Left lung (tissue), 10 donors: Measurements from ENCODE around the gene DECR2. TPM values are rescaled to one million over a fixed set of nuclear protein-coding genes. Genes with fewer than 3 reads are reported as not detected.

Experiments
- ATAC-seq: fragments of 200-7000 bp; cut with Tn5 transposase; one replicate; pipeline ENCODE4 v1.9.1; 2020; ENCODE audit warnings: moderate library complexity
- DNase-seq, 4 donors: peaks; one replicate each; pipeline ENCODE4 v3.0.0-alpha.2; 2013 to 2020
- H3K27ac ChIP-seq, 2 donors: fragments of 200-600 bp; sonication (generic) in 1 of 2; one replicate each; pipeline versions ENCODE4 v1.5.0 to v1.8.0; 2020 to 2021
- H3K27me3 ChIP-seq, 2 donors: fragments of 200-600 bp; sonication (generic) in 1 of 2; one replicate each; pipeline versions ENCODE4 v1.5.0 to v1.8.0; 2020 to 2021
- H3K36me3 ChIP-seq, 2 donors: fragments of 200-600 bp; sonication (generic) in 1 of 2; one replicate each; pipeline versions ENCODE4 v1.5.0 to v1.8.0; 2020 to 2021
- H3K4me1 ChIP-seq, 2 donors: fragments of 200-600 bp; one replicate each; pipeline ENCODE4 v1.8.0; 2021
- H3K4me3 ChIP-seq, 2 donors: fragments of 200-600 bp; sonication (generic) in 1 of 2; one replicate each; pipeline versions ENCODE4 v1.5.0 to v1.8.0; 2020 to 2021; ENCODE audit warnings: mild to moderate bottlenecking in 1 of 2
- H3K9me3 ChIP-seq, 2 donors: fragments of 200-600 bp; sonication (generic) in 1 of 2; one replicate each; pipeline versions ENCODE4 v1.5.0 to v1.8.0; 2020 to 2021
- CTCF ChIP-seq, 2 donors: fragments of 200-600 bp; sonication (generic) in 1 of 2; IDR thresholded peaks; one replicate each; pipeline versions ENCODE4 v1.5.0 to v1.8.0; 2021; ENCODE audit warnings: antibody characterized with exemption in 2 of 2
- intact Hi-C, 2 donors: fragments of 100-400 bp; cut with DNase I; formaldehyde crosslinking; loops; one replicate each; pipeline versions ENCODE4 v1.11.2 to v1.14.2; 2022
- polyA plus RNA-seq, 6 donors: library from polyadenylated mRNA; unstranded; fragments of 120-200 nt; gene quantifications; one replicate each; pipeline ENCODE4 v1.2.1, GENCODE V29; 2013; ENCODE audit not compliant: insufficient read length in 6 of 6
- total RNA-seq, 2 donors: library from RNA; stranded (reverse); fragmentation: NEBNext Ultra II Directional; extraction: Animal tissue kit (Norgen Biotek cat#: 25700); gene quantifications; one replicate each; pipeline ENCODE4 v1.2.1, GENCODE V29; 2021
- donor health status: DM: no; HTN: yes; CAD: no.
- donor health status: DM: no; HTN: no; CAD: no.

The DECR2 gene
- total and polyA plus RNA-seq, 8 donors: 10.3 to 25.1 (median 16.7) TPM

DNA sequence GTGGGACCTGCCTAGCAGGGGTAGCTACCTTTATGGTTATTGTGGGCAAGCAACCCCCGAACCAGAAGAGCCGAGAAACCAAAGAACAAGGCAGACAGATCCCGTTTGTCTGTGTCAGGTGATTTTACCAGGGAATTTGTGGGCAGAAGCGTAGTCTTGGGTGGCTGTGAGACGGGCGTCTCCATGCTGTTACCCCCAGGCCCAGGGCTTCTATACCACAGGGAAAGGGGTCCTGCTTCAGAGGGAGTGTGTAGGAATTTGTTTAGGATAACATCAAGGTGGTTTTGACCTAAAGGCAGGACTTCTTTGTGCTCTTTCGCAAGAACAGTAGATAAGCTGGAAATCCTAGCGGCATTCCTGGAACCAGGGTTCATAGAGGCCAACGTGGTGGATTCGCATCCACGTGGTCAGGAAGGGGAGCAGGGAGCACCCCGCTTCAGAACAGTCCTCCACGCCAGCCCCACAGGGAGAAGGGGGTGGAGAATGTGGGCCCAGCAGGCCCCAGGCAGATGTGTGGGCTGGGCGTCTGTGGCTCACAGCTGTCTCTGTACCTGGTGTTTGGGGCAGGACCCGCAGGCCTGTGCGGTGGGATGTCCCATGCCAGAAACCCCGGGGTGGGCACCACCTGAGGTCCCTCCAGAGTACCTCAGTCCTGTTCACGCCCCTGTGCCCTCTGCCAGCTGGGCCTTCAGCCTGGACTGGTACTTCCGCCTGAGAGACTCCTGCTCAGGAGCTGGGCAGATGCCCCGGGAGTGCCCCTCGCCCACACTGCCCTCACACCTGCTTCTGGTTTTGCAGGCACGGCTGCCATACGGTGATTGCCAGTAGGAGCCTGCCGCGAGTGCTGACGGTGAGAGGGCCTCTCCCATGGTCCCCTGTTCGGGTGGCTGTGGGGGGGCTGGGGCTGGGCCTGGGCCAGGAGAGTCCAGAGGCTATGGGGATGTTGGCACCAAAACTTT is 4.1 kb downstream of the DECR2 start:
- Histone ChIP-seq H3K9me3 (no peaks in the 10 kb centered on the region), H3K4me3 (no peak overlapping the region), H3K36me3 (peaks cover 0 to 11% of the 10 kb centered on the region in 2 donors), H3K27me3 (no peaks in the 10 kb centered on the region), H3K27ac (no peak overlapping the region), H3K4me1 (peaks cover 6 to 13% of the 10 kb centered on the region in 2 donors)
- TF ChIP-seq CTCF (IDR thresholded peaks at IDR 0.05): no peak
- intact Hi-C loops: no loop called here
- ATAC-seq (no peak), DNase-seq (no peak)

DNA sequence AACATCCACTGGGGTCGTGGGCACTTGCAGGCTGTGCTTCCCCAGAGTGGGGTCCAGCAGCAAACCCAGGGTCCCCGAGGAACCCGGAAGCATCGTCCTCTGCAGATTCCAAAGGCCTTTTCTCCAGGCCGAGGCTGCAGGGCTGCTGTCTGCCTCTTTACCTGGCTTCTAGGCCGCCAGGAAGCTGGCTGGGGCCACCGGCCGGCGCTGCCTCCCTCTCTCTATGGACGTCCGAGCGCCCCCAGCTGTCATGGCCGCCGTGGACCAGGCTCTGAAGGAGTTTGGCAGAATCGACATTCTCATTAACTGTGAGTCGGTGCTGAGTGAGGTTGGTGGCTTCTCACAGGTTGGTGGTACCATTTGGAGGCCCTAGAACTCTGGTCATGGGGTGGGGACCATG is 5.6 kb downstream of the DECR2 start:
- intact Hi-C loops: no loop called here
- H3K36me3 ChIP-seq: peaks cover 0 to 25% of the 10 kb centered on the region in 2 donors
- no peak overlapping the region for H3K4me3 ChIP-seq
- no peak for DNase-seq
- no peak for TF ChIP-seq CTCF (IDR thresholded peaks at IDR 0.05)
- H3K4me1 ChIP-seq: peaks cover 6 to 8% of the 10 kb centered on the region in 2 donors
- H3K27me3 ChIP-seq: no peaks in the 10 kb centered on the region
- no peak overlapping the region for H3K27ac ChIP-seq
- no peak for ATAC-seq
- no peaks in the 10 kb centered on the region for H3K9me3 ChIP-seq

- Histone ChIP-seq H3K9me3 (no peaks in the 10 kb centered on the region), H3K27ac (no peak overlapping the region), H3K27me3 (no peaks in the 10 kb centered on the region), H3K36me3 (peaks cover 0 to 26% of the 10 kb centered on the region in 2 donors), H3K4me3 (no peak overlapping the region), H3K4me1 (no peaks in the 10 kb centered on the region)
- TF ChIP-seq CTCF (IDR thresholded peaks at IDR 0.05): no peak
- intact Hi-C loops: no loop called here
- DNase-seq (peak in 1 of 4 donors; percentile 54), ATAC-seq (no peak)
Observed at GRCh38 chr16:410516-411178, 9.0 kb downstream of the DECR2 start.

- DNase-seq: peak in 1 of 4 donors; percentile 79
- peaks cover 0 to 25% of the 10 kb centered on the region in 2 donors for H3K36me3 ChIP-seq
- no peaks in the 10 kb centered on the region for H3K9me3 ChIP-seq
- no peak overlapping the region for H3K27ac ChIP-seq
- no peaks in the 10 kb centered on the region for H3K4me1 ChIP-seq
- no peak for TF ChIP-seq CTCF (IDR thresholded peaks at IDR 0.05)
- no peaks in the 10 kb centered on the region for H3K27me3 ChIP-seq
- ATAC-seq: no peak
- no peak overlapping the region for H3K4me3 ChIP-seq
- intact Hi-C loops: no loop called here
Observed at GRCh38 chr16:411576-412265, 10.0 kb downstream of the DECR2 start.
